ENCODE measurements around the gene LGALS13.

LGALS13 gene

GRCh38 chr19:39563408-39563807, 38.9 kb upstream of the LGALS13 start:
- TF ChIP-seq, protein P1, sequence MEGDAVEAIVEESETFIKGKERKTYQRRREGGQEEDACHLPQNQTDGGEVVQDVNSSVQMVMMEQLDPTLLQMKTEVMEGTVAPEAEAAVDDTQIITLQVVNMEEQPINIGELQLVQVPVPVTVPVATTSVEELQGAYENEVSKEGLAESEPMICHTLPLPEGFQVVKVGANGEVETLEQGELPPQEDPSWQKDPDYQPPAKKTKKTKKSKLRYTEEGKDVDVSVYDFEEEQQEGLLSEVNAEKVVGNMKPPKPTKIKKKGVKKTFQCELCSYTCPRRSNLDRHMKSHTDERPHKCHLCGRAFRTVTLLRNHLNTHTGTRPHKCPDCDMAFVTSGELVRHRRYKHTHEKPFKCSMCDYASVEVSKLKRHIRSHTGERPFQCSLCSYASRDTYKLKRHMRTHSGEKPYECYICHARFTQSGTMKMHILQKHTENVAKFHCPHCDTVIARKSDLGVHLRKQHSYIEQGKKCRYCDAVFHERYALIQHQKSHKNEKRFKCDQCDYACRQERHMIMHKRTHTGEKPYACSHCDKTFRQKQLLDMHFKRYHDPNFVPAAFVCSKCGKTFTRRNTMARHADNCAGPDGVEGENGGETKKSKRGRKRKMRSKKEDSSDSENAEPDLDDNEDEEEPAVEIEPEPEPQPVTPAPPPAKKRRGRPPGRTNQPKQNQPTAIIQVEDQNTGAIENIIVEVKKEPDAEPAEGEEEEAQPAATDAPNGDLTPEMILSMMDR (IDR thresholded peaks at IDR 0.05; ENCODE audit: control insufficient read depth, extremely low read depth, insufficient read depth) = no peak
- DNase-seq (ENCODE audit: low read depth) = no peak
- no peak overlapping the region for H3K4me3 ChIP-seq (ENCODE audit: low read depth, low read length)

- H3K4me3 ChIP-seq (ENCODE audit: low read depth, low read length) = no peak overlapping the region
- no peak for DNase-seq (ENCODE audit: low read depth)
- TF ChIP-seq, protein P1 (IDR thresholded peaks at IDR 0.05; ENCODE audit: control insufficient read depth, extremely low read depth, insufficient read depth) = no peak
These were observed 36.3 kb upstream of the LGALS13 start for GRCh38 chr19:39566064-39566463.

DNA sequence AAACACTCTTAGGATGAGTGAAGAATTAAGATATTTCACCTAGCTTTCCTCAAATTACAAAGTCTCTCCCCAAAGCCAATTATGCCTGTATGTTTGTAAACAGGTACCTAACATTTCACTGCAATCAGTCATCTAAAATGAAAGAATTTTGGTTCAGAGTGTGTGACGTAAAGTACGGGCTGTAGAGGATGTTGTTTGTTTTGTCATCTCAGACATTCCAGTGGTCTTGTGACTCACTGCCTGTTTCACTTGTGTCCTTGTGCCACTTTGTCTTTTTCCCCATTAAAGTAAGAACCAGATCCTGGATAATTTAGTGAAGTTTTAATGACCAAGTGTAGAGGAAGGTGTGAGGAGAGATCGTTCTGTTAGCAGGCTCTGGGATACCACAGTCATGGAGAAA, 33.7 kb upstream of the LGALS13 start:
- no peak for DNase-seq (ENCODE audit: low read depth)
- TF ChIP-seq, protein P1 (IDR thresholded peaks at IDR 0.05; ENCODE audit: control insufficient read depth, extremely low read depth, insufficient read depth) = no peak
- no peak overlapping the region for H3K4me3 ChIP-seq (ENCODE audit: low read depth, low read length)

DNA sequence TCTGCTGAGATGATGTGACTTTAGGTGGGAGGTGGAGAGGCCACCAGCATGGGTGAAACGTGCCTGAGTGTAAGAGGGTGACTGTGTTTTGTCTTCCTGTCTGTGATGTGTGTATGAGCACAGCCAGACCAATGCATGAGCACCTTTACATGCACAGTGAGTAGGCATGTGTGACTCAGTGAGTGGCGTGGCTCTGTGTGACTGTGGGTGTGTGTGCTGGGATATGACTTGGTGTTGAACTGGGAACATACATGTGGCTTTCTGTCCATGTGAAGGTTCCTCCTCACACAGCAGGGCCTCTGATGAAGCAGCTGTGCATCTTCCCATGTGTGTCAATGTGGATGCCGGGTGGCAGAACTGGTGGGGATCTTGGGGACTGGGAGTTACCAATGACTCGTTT, 19.9 kb upstream of the LGALS13 start:
- no peak for DNase-seq (ENCODE audit: low read depth)
- TF ChIP-seq, protein P1 (IDR thresholded peaks at IDR 0.05; ENCODE audit: control insufficient read depth, extremely low read depth, insufficient read depth) = no peak
- no peak overlapping the region for H3K4me3 ChIP-seq (ENCODE audit: low read depth, low read length)

DNA sequence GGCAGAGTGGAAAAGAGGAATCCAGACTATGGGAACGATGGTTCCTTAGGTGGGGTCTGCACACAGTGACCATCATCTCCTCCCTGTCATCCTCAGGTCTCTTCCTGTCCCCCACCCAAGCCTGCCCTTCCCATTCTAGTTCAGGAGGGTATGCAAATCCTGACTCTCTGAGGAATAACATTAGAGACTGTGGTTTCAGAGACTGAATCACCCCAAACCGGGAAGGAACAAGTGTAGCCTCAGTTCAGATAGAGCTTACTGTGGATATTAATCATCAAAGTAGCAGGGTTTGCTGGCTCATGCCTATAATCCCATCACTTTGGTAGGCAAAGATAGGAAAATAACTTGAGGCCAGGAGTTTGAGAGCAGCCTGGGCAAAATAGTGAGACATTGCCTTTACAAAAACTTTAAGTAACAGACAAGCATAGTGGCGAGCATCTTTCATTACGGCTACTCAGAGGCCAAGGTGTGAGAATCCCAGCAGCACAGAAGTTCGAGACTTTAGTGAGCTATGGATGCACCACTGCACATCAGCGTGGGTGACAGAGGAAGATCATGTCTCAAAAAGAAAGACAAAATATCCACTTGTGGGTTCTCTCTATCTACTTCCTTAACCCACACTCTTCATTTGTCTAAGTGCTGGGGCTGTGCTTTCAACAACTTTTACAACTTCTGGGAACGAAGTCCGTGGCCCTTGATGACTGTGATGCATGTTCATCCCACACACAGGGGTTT, 19.3 kb upstream of the LGALS13 start:
- no peak overlapping the region for H3K4me3 ChIP-seq (ENCODE audit: low read depth, low read length)
- DNase-seq (ENCODE audit: low read depth) = no peak
- TF ChIP-seq, protein P1 (IDR thresholded peaks at IDR 0.05; ENCODE audit: control insufficient read depth, extremely low read depth, insufficient read depth) = no peak

- DNase-seq (ENCODE audit: low read depth) = no peak
These were observed 14.8 kb upstream of the LGALS13 start for GRCh38 chr19:39587496-39587895.

More at GRCh38 chr19:39587496-39587895, 14.8 kb upstream of the LGALS13 start:
- TF ChIP-seq, protein P1 (IDR thresholded peaks at IDR 0.05; ENCODE audit: control insufficient read depth, extremely low read depth, insufficient read depth) = no peak
- H3K4me3 ChIP-seq (ENCODE audit: low read depth, low read length) = no peak overlapping the region

Measured in LNCaP clone FGC (cell line).